Glomerular visceral epithelial cell (primary cell): ENCODE measurements around the gene ALG1.
"Not testable (repeated sequence)": the region's sequence is repeated elsewhere in the genome, so short reads cannot be mapped to it uniquely, and the experiment has no call there.

ENCODE experiments used
- DNase-seq: peaks from one replicate; pipeline ENCODE4 v3.0.0-alpha.2; 2016; ENCODE audit errors: extremely low spot score

Gene ALG1

DNA sequence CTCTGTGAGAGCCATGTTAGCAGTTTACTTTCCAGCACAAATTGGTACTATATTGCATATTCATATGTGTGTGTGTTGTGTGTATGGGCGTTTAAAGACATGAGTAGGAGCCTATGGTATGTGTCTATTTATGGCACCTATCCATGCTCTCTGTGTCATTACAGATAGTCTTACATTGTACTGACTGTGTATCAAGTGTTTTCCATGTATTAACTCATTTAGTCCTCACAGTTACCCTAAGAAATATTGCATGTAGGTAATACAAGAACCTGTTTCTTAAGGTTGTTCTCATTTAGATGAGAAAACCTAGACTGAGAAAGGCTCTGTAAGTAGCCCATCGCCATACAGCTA, 1.6 kb downstream of the ALG1 start:
- DNase-seq: no peak

DNA sequence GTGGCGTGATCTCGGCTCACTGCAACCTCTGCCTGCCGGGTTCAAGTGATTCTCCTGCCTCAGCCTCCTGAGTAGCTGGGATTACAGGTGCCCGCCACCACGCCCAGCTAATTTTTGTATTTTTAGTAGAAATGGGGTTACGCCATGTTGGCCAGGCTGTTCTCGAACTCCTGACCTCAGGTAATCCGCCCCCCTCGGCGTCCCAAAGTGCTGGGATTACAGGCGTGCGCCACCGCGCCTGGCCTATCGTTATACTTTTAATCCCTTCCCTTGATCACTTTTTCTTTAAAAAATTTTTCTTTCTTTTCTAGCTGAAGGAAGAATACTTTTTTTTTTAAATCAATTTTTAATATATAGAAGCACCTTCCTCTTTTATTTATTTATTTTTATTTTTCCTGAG, 2.1 kb downstream of the ALG1 start:
- DNase-seq: not testable (repeated sequence)

DNA sequence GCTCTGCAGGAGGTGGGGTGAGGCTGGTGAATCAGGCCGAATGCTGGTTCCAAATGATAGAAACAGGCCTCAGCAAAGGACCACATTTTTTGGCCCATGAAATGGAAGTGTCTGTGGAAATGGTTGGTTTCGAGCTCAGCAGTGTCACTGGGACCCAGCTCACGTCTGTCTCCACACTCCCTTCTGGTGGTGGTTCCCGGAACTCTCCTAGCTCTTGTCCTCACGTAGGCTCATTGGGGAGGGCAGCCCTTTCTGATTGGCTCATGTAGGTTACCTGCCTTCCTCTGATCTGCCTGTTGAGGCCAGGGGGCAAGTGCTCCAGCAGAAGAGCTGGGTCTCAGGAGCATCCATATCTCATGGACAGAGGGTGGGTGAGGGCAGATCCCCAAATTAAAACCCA, 4.0 kb downstream of the ALG1 start:
- no peak for DNase-seq

DNA sequence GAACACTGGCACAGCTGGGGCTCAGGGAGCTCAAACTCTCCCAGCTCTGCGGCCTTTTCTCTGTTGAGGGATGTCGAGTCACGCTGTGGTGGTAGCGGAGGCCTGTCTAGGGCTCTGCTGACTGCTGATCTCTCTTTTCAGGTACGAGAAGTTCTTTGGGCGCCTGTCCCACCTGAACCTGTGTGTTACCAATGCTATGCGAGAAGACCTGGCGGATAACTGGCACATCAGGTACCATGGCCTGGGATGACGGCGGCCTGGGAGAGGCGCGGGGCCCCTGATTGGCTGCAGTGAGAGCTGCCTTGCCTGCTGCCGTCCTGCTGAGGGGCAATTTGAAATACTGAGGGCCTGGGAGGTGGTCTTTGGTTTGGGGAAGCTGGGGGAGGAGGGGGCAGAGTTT, 5.7 kb downstream of the ALG1 start:
- no peak for DNase-seq

DNA sequence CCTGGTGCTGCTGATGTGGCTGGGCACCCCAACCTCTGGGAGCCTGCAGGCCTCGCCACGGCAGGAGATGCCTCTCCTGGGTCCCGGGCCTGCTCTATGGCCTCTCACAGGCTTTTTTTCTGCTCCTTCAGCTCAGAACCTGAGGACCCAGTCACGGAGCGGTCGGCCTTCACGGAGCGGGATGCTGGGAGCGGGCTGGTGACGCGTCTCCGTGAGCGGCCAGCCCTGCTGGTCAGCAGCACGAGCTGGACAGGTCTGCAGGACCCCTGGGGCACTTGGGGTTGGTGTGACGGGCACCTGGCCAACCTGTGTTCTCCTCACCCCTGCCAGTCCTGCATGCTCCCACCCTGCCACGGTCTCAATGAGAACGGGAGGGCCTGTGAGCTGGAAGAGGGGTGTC, 7.0 kb downstream of the ALG1 start:
- no peak for DNase-seq

DNA sequence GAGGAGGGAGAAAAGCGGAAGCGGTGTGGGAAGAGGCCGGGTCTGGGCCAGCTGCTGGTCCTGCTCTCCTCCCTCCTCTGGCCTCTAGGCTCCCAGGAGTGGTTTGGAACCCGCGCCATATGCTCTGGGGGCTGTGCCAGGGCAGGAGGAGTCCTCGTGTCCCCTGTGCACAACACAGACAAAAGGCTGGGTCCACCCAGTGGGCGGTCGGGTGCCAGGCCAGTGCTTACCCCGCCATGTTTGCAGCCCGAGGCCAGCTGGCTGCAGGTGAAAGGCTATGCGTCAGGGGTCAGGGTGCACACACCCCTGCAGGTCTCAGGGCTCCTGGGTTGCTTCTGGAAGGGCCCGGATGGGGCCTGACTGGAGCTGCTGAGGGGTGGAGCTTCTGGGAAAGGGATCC, 8.8 kb downstream of the ALG1 start:
- not testable (repeated sequence) for DNase-seq

DNA sequence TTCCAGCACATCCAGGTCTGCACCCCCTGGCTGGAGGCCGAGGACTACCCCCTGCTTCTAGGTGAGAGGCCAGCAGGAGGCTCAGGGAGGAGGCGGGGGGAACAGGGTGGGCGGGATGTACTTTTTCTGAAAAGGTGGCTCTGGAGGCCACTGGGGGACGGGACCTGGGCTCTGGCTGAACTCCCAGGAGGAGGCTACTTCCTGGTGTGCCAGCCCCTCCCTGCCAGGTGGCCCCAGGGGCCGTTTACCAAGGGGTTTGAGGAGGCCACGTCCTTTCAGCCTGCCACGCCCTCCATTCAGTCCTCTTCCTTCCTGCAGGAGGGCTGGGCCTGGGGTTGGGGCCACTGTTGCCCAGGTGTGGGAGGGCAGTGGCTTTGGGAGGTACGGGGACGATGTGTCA, 9.4 kb downstream of the ALG1 start:
- DNase-seq: not testable (repeated sequence)

DNA sequence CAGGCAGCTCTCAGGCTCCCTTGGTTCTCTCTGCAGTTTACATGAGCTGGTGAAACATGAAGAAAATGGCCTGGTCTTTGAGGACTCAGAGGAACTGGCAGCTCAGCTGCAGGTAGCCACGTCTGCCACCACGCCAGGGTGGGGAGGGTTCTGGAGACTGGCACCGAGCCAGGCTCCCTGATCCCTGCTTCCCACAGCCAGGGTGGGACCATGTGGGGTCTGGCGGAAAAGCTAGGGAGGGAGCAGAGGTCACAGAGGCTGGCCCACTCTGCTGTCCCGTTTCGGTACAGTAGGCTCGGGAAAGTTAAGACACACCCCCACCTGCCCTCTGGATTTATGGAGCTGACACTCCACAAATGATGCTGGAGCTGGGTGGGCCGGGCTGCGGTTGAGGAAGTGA, 12.0 kb downstream of the ALG1 start:
- DNase-seq: not testable (repeated sequence)

DNA sequence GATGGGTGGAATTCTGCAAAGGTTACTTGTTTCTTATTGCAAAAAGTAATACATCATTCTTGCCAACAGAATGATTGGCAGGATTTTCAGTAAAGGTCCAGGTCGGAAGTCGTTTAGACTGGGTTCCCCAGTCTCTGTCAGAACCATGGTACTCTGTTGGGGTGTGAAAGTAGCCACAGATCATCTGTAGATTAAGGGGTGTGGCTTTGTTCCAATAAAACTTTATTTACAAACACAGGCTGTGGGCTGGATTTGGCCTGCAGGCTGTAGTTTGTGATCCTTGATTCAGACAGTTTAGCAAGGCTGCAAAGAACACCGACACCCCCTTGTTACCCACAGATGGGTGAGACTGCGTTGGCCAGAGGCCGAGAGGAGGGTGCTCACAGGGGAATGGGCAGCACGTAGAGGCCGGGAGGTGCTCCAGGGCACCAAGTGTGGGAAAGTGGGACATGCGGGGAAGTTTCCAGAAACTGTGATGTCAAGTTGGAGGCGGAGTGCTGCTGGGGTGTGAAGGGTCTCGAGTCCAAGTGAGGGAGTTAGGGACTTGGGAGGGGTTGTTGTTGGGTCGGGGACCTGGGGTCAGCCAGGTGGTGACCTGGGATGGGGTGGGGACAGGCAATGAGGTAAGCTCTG, 12.6 kb downstream of the ALG1 start:
- DNase-seq: not testable (repeated sequence)

DNA sequence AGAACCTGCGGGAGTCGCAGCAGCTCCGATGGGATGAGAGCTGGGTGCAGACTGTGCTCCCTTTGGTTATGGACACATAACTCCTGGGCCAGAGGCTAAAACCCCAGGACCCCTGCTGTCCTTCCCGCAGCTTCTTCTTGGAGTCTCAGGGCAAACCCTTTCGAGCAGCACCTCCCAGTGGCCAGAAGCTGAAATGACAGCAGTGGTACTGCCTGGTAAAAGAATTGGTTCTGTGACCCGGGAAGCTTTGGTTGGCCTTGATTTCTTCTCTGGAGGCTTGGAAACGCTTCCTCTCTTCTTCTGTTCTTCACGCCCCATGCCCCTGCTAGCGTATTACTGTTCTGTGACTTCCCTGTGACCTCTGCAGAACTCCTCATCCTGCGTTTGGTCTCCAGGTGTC, 13.2 kb downstream of the ALG1 start:
- DNase-seq: peak; percentile 44

DNA sequence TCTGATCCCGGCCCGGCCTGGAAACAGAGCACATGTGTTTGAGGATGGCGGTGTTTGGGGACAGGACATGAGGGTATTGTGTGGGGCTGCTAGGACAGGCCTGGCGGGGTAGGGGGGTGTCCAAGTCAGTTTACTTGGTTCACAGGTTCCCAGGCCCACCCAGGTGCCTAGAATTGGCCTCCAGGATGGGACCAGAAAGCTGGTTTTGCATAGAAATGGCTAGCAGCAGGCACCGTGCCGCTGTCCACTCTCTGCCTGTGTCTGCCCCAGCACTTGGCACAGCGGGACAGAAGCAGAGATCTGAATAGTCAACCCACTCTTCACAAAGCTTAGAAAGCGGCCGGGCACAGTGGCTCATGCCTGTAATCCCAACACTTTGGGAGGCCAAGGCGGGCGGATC, 14.1 kb downstream of the ALG1 start:
- not testable (repeated sequence) for DNase-seq

DNA sequence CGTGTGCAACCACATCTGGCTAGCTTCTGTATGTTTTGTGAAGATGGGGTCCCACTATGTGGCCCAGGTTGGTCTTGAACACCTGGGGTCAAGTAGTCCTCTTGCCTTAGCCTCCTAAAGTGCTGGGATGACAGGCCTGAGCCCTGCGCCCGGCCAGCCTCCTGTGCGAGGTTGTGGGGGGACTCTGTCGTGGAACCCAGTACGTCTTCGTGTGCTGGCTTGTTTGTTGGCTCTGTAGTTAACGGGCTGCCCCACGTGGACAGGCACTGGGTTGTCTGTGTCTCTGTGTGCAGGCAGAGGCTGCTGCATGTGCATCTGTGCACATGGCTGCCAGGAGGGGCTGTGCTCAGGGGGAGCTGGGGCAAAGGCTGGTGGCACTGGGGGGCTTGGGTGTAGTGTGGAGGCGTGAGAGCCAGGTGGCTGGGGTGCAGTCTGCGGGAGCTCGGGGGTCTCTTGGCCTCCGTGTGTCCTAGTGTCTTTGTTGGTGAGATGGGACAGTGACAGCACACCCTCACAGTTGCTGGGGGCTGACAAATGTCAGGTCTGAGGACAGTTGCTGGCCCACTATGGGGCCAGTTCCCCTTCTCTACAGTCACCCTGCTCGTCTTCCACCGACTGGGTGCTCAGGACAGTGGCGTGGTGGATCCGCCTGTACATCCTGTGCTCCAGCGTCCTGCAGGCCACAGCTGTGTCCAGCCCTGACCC, 16.6 kb downstream of the ALG1 start:
- not testable (repeated sequence) for DNase-seq

DNA sequence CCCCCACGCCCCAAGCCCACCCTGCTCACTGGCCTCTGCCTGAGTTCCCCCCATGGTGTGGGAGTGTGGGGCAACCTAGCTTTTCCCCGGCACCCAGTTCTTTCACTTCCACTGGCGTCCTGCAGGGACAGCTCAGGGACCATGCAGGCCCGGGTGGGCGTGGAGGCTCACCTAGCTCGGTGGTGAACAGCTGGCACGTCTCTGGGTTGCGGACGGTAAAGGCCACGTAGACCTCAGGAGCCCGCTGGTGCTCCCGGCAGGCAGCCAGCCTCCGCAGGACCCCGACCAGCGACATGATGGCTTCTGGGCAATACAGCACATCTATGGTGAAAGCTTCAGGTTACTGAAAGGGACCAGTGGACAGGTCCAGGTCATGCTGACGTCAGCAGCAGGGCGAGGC, 17.3 kb downstream of the ALG1 start:
- not testable (repeated sequence) for DNase-seq

DNA sequence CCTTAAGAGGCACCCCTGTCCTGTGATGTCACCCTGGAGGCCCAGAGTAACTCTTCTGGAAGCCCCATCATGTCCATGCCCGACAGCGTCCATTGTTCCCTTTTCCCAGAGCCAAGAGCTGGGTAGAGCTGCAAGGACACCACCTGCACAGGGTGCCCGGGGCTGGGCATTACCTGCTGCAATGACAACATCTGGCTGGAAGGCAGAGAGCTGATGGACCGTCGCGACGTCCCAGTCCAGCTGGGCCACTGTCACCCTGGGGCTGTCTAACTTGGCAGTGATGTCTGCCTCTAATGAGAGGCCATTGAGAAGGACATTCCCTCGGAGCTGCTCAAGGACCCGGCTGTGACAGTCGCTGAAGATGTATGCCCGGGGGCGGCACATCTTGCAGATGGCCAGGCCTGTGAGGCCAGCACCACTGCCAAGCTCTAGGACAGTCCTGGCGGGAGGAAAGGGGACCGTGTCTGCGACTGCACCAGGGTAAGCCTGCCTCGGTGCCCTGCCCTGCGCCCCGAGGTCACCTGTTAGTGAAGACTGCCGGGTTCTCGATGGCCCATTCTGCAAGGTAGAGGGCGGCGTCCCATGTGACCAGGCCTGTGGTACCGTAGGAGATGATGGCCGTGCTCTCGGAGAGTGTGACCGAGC, 18.4 kb downstream of the ALG1 start:
- not testable (repeated sequence) for DNase-seq

DNA sequence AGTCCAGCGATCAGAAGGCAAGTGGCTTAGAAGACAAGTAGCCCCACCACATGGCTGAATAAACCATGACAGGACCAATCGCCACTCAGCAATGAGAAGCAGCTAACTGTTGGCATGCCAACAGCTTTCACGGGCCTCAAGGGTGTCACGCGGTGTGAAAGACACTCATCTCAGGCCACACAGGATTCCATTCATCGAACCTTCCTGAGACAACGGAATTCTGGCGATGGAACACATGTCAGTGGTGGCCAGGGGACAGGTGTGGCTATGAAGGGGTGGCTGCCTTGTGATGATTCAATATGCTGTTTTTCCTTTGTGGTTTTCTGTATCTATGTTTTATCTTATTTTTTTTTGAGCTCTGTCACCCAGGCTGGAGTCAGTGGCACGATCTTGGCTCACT, 18.9 kb downstream of the ALG1 start:
- DNase-seq: not testable (repeated sequence)

DNA sequence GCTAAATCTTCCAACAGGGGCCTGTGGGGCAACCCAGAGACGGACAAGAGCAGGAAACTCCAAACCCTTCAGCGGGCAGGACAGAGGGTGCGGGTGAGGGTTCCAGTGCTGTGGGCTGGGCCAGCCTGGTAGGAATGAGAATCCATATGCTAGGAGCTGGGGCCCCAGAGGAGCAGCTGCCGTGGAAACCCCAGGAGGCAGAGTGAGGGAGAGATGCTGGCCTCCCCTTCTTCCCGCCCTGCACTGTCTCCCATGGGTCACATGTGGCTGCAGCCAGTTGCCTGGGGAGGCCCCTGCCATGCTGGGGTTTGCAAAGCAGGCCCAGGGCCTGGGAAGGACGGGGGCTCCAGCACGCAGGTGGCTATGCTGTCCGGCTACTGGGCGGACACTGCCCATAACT, 21.4 kb downstream of the ALG1 start:
- DNase-seq: not testable (repeated sequence)

DNA sequence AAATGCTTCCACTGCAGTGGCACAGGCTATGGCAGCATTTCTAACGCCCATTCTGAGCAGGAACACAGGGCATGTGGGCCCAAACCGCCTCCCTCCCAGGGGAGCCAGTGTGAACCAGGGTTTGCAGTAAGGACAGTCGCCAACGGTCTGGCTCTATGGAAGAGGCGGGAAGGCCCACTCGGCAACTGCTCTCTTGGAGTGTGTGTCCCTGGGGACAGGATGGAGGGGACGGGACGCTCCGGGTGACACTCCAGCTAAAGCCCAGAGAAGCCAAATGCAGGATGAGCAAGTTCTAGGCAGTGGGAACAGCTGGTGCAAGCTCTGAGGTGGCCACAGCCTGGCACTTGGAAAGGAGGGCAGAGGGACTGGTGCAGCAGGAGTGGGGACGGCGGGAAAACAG, 22.1 kb downstream of the ALG1 start:
- not testable (repeated sequence) for DNase-seq

DNA sequence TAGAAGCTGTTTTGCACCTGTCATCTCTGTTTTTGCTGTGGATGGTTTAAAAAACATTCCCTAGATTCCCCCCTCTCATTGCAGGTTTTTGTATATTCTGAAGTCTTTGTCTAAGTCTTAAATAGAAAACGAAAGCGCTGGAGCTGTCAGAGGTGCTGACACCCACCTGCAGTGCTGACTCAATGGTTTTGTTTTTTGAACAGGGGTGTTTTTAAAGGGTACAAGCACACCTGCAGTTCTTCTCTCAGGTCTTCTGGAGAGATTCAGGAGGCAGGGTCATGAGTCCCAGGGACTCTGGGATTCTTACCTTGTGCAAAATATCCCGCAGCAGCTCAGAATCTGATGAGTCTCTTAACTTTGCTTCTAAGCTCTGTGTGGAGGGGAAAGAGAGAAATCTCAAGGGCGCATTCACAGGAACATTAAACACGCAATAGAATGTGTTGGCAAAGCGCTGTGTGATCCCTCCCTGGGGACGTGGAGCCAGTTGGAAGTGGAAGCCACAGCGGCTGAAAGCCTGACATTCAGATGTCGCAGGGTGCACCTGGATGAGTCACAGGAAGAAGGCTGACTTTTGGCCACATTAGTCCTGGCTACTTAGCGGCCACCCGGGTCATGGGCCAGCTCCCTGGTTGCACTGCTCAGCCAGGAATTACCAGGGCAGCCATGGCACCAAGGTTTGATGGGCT, 23.6 kb downstream of the ALG1 start:
- not testable (repeated sequence) for DNase-seq

DNA sequence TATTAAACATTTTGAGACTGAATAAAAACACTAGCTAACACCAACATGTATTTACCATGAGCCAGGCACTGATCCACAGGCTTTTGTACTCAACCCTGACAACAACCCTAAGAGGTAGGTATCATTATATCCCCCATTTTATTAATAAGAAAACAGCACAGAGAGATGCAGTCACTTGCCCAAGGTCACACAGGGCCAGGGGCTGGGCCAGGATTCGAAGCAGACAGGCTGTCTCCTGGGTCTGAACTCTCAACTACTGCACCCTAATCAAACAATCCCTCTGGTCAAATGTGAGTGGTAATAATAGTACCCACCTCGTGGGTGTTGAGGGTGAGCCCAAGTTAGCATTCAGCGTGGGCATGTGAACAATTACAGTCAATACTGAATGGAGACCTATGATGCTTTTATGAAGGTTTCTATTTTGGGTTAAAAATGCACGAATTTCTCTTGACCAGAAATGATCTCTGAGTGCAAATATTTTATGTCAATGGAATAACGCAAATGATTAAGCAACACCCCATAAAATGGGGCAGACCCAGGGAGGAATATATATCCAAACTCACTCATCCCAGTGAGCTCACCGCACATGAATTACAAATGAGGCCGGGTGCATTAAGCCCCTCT, 24.9 kb downstream of the ALG1 start:
- not testable (repeated sequence) for DNase-seq

DNA sequence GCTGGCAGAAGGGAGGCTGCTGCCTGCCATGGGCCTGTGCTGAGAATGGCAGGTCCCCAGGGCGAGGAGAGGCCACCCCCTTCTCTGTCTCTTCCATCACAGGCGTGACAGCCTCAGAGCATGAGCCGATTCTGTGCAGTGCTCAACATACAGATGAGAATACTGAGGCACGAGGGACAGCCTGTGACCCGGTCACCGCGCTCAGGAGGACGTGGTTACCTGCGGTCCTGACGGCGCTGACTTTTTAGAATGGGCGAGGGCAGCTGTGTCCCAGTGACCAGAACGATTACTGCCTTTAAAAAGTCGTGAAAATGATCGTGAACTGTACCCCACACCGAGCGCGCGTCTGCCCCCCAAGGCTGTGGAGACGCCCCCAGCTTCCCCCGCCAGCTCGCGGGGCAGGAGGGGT, 25.4 kb downstream of the ALG1 start:
- peak; percentile 12 for DNase-seq

DNA sequence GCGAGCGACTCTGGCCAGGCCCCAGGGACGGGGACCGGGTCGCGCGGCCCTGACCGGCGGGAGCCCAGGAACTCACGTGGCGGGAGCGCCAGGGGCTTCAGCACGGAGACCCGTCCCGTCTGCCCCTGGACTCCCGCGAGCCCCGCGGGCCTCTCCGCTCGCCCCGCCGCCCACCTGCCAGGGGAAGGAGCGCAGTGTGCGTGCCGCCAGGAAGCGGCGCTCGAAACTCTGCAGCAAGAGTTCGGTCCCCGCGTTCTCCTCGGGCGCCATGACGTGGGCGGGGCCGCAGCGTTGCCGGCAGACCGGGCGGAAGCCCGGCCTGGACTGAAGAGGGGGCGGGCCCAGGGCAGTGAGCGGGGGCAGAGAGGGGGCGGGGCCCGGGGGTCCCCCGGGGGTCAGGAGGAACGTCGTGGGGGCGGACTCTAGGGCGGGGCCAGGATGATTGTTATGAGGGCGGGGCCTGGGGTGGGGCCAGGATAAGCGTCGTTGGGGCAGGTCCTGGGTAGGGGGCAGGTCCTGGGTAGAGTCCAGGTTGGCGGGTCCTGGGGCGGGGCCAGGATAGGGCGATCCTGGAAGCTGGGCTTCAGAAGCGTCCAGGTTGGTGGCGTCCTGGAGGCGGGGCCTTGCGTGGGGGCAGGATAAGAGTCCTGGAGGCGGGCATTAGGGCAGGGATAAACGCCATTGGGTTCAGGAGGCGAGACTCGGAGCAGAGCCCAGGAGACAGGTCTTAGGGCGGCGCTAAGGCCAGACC, 26.0 kb downstream of the ALG1 start, which contains the start of gene EEF2KMT:
Gene EEF2KMT, minus strand, starts transcription at position 326 of the 751 bp plus-strand sequence. Its CDS starts 56 bp downstream, at position 270.
- DNase-seq: peak; percentile 99
